Measurements from ENCODE around the gene COBLL1.

DNA sequence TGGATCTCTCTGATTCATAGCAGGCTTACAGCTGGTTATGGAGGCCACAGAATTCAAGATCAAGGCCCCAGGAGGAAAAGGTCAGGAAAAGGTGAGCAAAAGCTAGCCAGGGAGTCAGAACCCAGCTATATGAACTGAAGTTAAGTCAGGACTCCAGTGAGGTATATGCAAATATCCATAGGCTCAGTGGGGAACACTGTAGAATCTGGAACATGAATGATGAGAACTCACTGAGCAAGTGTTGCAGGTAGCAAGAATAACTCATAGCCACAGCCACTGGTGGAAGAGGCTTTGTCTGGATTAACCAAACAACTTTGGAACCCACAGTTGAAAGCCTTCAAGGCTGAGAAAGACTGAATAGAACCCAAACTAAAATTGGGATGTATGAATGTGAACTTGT is 24.7 kb downstream of the COBLL1 start:
- TF ChIP-seq, protein P1, sequence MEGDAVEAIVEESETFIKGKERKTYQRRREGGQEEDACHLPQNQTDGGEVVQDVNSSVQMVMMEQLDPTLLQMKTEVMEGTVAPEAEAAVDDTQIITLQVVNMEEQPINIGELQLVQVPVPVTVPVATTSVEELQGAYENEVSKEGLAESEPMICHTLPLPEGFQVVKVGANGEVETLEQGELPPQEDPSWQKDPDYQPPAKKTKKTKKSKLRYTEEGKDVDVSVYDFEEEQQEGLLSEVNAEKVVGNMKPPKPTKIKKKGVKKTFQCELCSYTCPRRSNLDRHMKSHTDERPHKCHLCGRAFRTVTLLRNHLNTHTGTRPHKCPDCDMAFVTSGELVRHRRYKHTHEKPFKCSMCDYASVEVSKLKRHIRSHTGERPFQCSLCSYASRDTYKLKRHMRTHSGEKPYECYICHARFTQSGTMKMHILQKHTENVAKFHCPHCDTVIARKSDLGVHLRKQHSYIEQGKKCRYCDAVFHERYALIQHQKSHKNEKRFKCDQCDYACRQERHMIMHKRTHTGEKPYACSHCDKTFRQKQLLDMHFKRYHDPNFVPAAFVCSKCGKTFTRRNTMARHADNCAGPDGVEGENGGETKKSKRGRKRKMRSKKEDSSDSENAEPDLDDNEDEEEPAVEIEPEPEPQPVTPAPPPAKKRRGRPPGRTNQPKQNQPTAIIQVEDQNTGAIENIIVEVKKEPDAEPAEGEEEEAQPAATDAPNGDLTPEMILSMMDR (IDR thresholded peaks at IDR 0.05): no peak
- TF ChIP-seq POLR2A (IDR thresholded peaks at IDR 0.05): no peak
- no peak for TF ChIP-seq POLR2AphosphoS5 (IDR thresholded peaks at IDR 0.05)
